Endodermal cell (in vitro differentiated cells): ENCODE results near the gene NCOA6. TPM values are rescaled to one million over a fixed set of nuclear protein-coding genes. Genes with fewer than 3 reads are reported as not detected.

ENCODE experiments used
- DNase-seq: peaks from one replicate; pipeline ENCODE4 v3.0.0-alpha.2; 2017
- H3K27ac ChIP-seq: 2 replicates; pipeline ENCODE4 v1.5.1; 2013; ENCODE audit warnings: mild to moderate bottlenecking, low read depth, low read length, moderate library complexity
- H3K27me3 ChIP-seq: 2 replicates; pipeline ENCODE4 v1.6.1; 2013; ENCODE audit warnings: mild to moderate bottlenecking, low read length, moderate library complexity; ENCODE audit not compliant: insufficient read depth, control insufficient read depth, poor library complexity, severe bottlenecking
- H3K36me3 ChIP-seq: 2 replicates; pipeline ENCODE4 v1.7.0; 2013; ENCODE audit warnings: mild to moderate bottlenecking, low read length, moderate library complexity; ENCODE audit not compliant: control insufficient read depth, insufficient read depth
- H3K4me1 ChIP-seq: one replicate; pipeline ENCODE4 v1.7.0; 2013; ENCODE audit warnings: low read length; ENCODE audit not compliant: control insufficient read depth, insufficient read depth
- H3K4me3 ChIP-seq: 2 replicates; pipeline ENCODE4 v1.5.1; 2013; ENCODE audit warnings: mild to moderate bottlenecking, low read length, moderate library complexity
- H3K9ac ChIP-seq: 2 replicates; pipeline ENCODE4 v1.6.1; 2013; ENCODE audit warnings: mild to moderate bottlenecking, low read length, moderate library complexity; ENCODE audit not compliant: poor library complexity, severe bottlenecking; ENCODE audit errors: extremely low read depth
- H3K9me3 ChIP-seq: 2 replicates; pipeline ENCODE4 v1.6.1; 2013; ENCODE audit warnings: mild to moderate bottlenecking, low read length, moderate library complexity; ENCODE audit not compliant: control insufficient read depth
- H3K27ac Mint-ChIP-seq: 2 replicates; pipeline ENCODE4 v1.8.0; 2020; ENCODE audit warnings: mixed read lengths
- H3K27me3 Mint-ChIP-seq: 2 replicates; pipeline ENCODE4 v1.8.0; 2021; ENCODE audit warnings: mild to moderate bottlenecking, mixed read lengths; ENCODE audit not compliant: insufficient read depth
- H3K36me3 Mint-ChIP-seq: 2 replicates; pipeline ENCODE4 v1.8.0; 2020; ENCODE audit warnings: low read depth, mixed read lengths
- H3K4me1 Mint-ChIP-seq: 2 replicates; pipeline ENCODE4 v1.8.0; 2020; ENCODE audit warnings: mixed read lengths
- H3K4me3 Mint-ChIP-seq: 2 replicates; pipeline ENCODE4 v1.8.0; 2020; ENCODE audit warnings: mild to moderate bottlenecking, moderate library complexity, mixed read lengths
- H3K9me3 Mint-ChIP-seq: 2 replicates; pipeline ENCODE4 v1.8.0; 2020; ENCODE audit warnings: mild to moderate bottlenecking, mixed read lengths
- WGBS, 2 experiments: methylation state at CpG; one replicate each; pipeline versions ENCODE4 v1.1.5 to v1.1.7; 2013; ENCODE audit warnings: missing lambda C conversion rate in 2 of 2, mixed read lengths in 1 of 2; ENCODE audit not compliant: insufficient coverage in 1 of 2, insufficient read length in 1 of 2; 5-methylcytosine and 5-hydroxymethylcytosine counted together
- total RNA-seq, 2 donors: library from RNA; stranded (reverse); fragmentation: NEBNext Ultra II Directional in 1 of 2; extraction: Animal tissue kit (Norgen Biotek cat#: 25700) in 1 of 2; gene quantifications; 2 replicates in 1 of 2; 3 replicates in 1 of 2; pipeline ENCODE4 v1.2.1, GENCODE V29; 2021
- TF ChIP-seq, protein P1 (sequence below): fragments of 200-600 bp; sonication (generic); conservative IDR thresholded peaks from 2 replicates; pipeline ENCODE4 v1.5.0; 2021; ENCODE audit warnings: antibody characterized with exemption, mild to moderate bottlenecking

The NCOA6 gene
- total RNA-seq, 2 donors from 2014 or later = 27.1 to 37.4 TPM

DNA sequence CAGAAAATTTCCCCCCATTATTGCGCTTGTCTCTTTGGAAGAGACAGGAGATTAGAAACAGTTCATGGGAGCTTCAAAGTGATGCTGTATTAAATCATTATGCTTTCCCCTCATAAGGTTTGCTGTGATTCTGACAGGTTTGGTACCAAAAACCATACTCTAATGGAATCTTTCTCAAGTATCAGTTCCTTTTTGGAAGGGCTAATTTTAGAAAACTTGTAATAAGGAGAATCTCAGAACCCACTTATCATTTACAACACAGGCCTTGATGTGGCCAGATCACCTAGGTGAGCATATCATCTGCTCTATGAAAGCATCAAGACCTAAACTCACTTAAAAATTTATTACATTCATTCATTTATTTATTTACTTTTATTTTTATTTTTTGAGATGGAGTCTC, 70.1 kb downstream of the NCOA6 start:
- Mint-ChIP-seq H3K27me3 (no peaks in the 10 kb centered on the region), H3K36me3 (peaks cover 58% of the 10 kb centered on the region), H3K4me1 (peaks cover 16% of the 10 kb centered on the region), H3K9me3 (no peaks in the 10 kb centered on the region), H3K4me3 (no peak overlapping the region), H3K27ac (no peak overlapping the region)
- Histone ChIP-seq H3K4me1 (no peaks in the 10 kb centered on the region), H3K27ac (no peak overlapping the region), H3K36me3 (peaks cover 90% of the 10 kb centered on the region), H3K9ac (no peak overlapping the region), H3K27me3 (no peaks in the 10 kb centered on the region), H3K9me3 (no peaks in the 10 kb centered on the region), H3K4me3 (no peak overlapping the region)
- TF ChIP-seq, protein P1, sequence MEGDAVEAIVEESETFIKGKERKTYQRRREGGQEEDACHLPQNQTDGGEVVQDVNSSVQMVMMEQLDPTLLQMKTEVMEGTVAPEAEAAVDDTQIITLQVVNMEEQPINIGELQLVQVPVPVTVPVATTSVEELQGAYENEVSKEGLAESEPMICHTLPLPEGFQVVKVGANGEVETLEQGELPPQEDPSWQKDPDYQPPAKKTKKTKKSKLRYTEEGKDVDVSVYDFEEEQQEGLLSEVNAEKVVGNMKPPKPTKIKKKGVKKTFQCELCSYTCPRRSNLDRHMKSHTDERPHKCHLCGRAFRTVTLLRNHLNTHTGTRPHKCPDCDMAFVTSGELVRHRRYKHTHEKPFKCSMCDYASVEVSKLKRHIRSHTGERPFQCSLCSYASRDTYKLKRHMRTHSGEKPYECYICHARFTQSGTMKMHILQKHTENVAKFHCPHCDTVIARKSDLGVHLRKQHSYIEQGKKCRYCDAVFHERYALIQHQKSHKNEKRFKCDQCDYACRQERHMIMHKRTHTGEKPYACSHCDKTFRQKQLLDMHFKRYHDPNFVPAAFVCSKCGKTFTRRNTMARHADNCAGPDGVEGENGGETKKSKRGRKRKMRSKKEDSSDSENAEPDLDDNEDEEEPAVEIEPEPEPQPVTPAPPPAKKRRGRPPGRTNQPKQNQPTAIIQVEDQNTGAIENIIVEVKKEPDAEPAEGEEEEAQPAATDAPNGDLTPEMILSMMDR = no peak
- DNase-seq = no peak
- 100% methylated on average over 1 of the region's 1 CpG; no CpG with 5 or more reads in 1 of the 2 experiments for WGBS, 2 experiments

DNA sequence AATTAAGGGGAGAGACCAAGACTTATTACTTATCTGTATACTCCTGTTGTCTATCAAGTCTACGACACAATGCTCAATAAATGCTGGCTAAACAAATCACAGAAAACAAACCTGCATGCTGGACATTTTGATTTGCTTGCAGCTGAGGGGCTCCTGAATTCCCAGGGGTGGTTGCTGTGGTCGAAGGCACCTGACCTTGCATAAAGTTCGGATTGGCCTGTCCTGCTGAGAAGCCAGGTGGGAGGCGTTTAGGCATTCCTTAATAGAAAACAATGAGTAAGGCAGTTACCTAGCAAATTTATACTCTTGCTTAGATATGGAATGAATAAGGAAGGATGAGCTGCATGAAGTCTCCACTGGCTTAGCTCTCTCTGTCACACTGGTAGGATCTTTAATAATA, 70.8 kb downstream of the NCOA6 start:
- peak overlapping the region; percentile 0 for H3K27ac Mint-ChIP-seq
- 72 to 80% methylated on average over 3 to 4 of the region's 4 CpGs for WGBS, 2 experiments
- no peaks in the 10 kb centered on the region for H3K9me3 Mint-ChIP-seq

DNA sequence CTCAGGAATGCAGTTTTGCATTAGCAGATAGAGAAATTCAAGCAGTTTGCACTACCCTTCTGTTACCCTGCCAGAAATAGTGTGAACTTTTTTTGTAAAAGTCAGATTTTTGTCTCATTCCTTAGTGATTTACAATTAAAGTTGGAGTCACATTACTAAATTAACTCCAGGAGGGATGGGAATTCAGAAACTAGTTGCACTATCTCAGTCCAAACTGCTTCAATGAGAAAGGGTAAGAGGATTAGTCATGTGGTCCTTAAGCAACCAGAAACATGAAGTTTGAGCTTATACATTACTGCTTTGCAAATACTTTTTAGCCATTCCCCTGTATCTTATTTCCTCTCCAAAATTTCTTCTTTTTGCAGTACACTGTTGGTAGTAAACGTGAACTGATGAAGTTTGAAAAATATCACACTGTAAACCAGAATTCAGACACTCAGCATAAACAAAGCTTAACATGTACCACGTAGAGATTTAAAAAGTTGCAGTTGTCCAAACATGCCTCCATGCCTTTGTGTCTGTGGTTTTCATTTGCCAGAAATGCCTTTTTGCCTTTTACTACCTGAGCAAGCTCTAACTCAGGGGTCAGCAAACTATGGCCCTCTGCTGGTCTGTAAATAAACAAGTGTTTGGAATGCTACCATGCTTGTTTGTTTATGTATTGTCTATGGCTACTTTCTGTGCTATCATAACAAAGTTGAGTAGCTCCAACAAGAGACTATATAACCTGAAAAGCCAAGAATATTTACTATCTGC, 71.6 kb downstream of the NCOA6 start:
- no peak overlapping the region for H3K4me3 Mint-ChIP-seq
- Histone ChIP-seq H3K9ac (no peak overlapping the region), H3K9me3 (no peaks in the 10 kb centered on the region), H3K27me3 (no peaks in the 10 kb centered on the region), H3K4me3 (no peak overlapping the region), H3K36me3 (peaks cover 90% of the 10 kb centered on the region), H3K4me1 (no peaks in the 10 kb centered on the region), H3K27ac (no peak overlapping the region)
- no peaks in the 10 kb centered on the region for H3K27me3 Mint-ChIP-seq
- TF ChIP-seq, protein P1 = peak; percentile 68
- H3K9me3 Mint-ChIP-seq = no peaks in the 10 kb centered on the region
- no peak for DNase-seq
- peaks cover 64% of the 10 kb centered on the region for H3K36me3 Mint-ChIP-seq
- H3K4me1 Mint-ChIP-seq = peaks cover 16% of the 10 kb centered on the region
- peak overlapping the region; percentile 28 for H3K27ac Mint-ChIP-seq
- WGBS, 2 experiments = 94 to 96% methylated on average over 2 of the region's 2 CpGs

More for the DNA sequence above, 70.8 kb downstream of the NCOA6 start:
- H3K9ac ChIP-seq = no peak overlapping the region
- peaks cover 90% of the 10 kb centered on the region for H3K36me3 ChIP-seq
- H3K27ac ChIP-seq = no peak overlapping the region
- peaks cover 61% of the 10 kb centered on the region for H3K36me3 Mint-ChIP-seq
- no peaks in the 10 kb centered on the region for H3K27me3 Mint-ChIP-seq
- TF ChIP-seq, protein P1 = no peak
- peak; percentile 50 for DNase-seq
- H3K27me3 ChIP-seq = no peaks in the 10 kb centered on the region
- peaks cover 16% of the 10 kb centered on the region for H3K4me1 Mint-ChIP-seq
- no peaks in the 10 kb centered on the region for H3K4me1 ChIP-seq
- H3K4me3 ChIP-seq = no peak overlapping the region
- no peaks in the 10 kb centered on the region for H3K9me3 ChIP-seq
- H3K4me3 Mint-ChIP-seq = no peak overlapping the region
